NCI-H446 (cell line): ENCODE data around the gene PHACTR3.

Experiments
- DNase-seq, 2 experiments: peaks; one replicate each; lab custom pipeline; 2025; lab: John Stamatoyannopoulos, UW

Gene PHACTR3

DNA sequence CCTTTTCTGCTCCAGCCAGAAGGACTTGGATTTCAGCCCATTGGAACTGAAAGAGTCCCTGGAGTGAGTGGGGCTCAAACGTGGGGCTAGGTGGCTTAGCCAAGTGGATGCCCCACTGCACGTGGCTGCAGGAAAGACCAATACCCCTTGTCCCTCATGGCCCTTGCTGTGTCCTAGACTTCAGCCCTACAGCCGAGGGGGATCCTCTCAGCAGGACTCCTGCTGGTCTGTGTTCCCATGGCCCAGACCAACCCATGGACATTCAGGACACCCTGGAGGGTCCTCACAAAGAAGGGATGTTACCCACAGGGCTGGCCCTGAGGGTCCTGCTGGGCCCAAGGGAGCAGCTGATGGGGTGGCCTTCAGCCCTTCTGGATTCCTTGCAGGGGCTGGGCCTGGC is 30.0 kb upstream of the PHACTR3 start:
- no peak for DNase-seq

DNA sequence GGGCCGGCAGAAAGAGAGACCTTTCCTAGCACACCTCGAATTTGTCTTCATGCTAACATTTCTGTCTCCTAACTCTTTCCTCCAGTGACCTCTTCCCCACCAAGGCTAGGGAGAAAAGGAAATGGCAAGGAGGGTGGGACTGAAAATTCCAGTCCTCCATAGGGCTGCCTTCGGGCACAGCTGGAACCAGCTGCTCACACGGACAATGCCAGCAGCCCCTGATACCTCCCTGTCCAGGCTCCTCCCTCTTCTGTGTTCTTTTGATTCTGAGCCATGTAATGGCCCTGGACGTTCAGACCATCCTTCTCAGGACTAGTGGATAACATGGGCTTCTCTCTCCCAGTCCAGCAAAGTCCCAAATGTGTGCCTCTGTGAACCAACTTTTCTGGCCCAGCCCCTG is 29.1 kb upstream of the PHACTR3 start:
- DNase-seq, result no peak

DNA sequence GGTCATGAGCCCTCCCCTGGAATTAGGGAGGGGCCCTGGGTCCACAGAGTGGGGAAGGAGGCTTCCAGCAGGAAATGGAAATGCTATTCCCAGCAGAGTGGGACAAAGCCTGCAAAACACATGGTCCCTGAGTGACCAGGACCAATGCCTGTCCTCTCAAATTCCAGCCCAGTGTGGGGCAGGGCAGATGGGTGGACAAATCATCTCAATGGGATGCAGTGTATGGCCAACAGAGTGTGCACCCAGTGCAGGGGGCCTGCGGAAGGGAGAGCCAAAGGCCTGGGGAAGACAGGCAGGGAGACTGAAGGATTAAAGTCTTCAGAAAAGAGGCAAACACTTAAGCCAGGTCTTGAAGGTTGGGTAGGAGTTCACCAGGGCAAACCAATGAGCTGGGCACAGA is 28.7 kb upstream of the PHACTR3 start:
- no peak for DNase-seq

DNA sequence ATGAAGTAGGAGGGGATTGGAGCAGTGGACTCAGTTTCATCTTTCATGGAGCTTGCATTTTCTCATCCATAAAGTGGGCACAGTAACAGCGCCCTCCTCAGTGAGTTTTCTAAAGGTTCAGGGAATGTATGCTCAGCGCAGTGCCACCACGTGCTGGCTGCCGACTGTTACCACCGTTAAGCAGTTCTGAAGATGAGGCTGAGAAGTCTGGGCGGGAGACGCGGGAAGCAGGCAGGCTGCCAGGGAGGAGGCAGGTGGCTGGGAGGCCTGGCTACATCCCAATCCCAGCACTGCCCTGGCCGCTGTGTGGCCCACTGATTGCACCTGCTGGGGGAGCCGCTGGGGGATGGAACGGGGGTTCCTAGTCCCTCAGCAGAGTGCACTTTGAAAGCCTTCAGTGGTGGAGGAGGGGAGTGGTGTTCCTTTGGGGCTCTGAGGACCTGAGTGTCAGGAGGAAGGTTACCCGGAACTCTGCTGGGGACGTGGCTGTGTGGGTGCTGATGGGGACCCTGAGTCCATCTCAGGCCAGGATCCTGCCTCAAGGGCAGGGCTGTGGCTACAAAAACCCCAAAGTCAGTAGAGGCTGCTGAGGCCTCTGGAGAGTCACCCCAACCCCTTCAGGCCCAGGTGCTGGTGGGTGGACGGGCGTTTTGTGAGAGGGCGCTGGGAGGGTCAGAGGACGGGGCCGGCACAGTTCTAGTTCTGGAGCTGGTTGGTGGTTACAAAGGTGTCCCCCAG is 28.0 kb upstream of the PHACTR3 start:
- peak in 1 of 2 experiments; percentile 77 for DNase-seq

GRCh38 chr20:59577037-59577808 is 27.1 kb upstream of the PHACTR3 start:
- DNase-seq, result no peak

GRCh38 chr20:59577809-59578435 is 26.4 kb upstream of the PHACTR3 start:
- DNase-seq, result no peak

DNA sequence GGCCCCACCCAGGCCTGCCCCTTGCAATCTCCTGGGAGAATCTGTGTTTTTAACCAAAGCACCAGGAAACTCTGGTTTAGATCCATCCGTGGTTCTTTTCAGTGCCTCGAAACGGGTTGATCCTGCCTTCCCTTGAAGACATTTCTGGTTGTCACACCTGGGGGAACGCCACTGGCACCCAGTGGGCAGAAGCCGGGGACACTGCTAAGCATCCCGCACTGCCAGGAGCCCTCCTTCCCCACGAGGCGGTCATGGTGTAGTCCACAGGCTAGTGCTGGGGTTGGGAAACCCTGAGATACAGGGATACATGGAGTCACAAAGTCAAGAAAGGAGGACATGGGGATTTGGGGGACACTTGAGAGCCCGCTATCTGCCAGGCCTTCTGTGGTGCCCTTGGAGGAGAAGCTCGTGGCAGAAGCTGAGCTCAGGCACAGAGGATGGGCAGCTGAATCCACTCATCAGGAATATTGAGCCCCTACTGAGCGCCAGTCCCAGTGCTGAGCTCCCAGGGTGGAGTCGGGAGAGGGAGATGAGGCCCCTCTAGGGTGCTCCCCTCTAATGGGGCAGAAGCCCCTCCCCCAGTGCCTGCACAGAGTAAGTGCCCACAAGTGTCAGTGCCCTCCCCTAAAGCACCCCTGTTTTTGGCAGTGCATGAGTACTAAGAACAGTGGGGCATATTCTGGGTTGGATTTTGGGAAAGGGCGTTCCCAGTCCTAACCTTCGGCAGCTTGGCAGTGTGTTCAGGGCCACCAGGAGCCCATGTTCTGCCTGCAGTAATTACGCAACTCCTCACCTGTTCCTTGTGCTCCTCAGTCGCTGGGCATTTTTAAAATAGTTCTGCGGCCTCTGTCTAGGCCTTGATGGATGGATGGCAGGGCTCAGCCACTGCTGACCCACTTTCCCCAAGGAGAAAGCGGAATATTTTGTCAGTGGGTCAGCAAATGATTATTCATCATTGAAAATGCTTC is 25.6 kb upstream of the PHACTR3 start:
- DNase-seq, result no peak

GRCh38 chr20:59579404-59580145 is 24.8 kb upstream of the PHACTR3 start:
- no peak for DNase-seq

DNA sequence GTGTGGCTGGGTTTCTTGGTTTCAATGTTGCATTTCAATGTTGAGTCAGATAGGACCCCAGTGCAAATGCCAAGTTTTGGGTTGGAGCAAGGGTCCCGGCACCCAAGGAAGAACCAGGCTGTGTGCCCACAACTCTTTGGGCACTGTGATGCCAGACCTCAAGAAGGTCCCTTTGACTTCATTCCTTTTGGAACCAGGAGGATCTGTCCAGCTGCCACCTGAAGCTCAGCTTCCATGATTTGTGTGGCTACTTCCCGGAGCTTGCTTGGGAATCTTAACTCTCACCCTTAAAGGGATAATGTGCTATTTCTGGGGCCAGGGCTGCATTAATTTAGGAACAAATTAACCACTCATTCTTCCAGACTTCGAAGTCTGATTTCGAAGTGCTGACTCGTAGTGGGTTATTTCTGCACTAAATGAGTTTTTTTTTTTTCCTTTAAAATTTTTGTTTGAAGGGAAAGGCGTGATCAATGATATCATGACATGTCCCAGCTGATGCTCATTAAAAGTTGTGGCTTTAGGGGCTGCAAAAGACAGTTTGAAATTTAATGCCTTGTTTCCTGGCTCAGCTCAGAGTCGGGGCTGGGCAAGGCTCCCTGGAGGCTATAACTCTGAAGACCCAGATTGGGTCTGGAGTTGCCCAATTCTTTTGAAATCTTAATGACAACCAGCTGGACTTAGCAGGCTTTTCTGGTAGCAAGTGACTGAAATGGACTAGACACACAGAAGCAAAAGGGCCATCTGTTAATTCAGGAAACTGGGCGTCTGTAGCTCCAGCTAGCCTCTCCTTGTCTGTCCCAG is 24.0 kb upstream of the PHACTR3 start:
- peak in 1 of 2 experiments; percentile 50 for DNase-seq

DNA sequence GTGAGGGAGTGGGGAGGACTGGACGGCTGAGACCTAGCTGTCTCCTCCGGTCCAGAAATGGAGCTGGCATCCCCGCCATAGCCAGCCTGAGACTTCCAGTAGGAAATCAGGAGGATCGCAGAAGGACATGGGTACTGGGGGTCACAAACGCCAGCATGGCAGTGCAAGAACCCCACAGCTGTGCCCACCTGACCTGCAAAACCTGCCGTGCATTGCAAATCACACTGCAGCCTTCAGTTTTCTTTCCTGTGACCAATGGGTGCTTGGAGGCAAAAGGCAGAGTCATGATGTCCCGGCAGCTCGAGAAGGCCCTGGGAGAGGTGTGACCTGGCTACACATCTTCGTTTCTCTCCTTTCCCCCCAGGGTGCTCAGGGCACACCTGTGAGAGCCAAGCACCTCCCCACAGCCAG is 23.3 kb upstream of the PHACTR3 start:
- no peak for DNase-seq

- no peak for DNase-seq
Measured at GRCh38 chr20:59581993-59582679, 22.2 kb upstream of the PHACTR3 start.

DNA sequence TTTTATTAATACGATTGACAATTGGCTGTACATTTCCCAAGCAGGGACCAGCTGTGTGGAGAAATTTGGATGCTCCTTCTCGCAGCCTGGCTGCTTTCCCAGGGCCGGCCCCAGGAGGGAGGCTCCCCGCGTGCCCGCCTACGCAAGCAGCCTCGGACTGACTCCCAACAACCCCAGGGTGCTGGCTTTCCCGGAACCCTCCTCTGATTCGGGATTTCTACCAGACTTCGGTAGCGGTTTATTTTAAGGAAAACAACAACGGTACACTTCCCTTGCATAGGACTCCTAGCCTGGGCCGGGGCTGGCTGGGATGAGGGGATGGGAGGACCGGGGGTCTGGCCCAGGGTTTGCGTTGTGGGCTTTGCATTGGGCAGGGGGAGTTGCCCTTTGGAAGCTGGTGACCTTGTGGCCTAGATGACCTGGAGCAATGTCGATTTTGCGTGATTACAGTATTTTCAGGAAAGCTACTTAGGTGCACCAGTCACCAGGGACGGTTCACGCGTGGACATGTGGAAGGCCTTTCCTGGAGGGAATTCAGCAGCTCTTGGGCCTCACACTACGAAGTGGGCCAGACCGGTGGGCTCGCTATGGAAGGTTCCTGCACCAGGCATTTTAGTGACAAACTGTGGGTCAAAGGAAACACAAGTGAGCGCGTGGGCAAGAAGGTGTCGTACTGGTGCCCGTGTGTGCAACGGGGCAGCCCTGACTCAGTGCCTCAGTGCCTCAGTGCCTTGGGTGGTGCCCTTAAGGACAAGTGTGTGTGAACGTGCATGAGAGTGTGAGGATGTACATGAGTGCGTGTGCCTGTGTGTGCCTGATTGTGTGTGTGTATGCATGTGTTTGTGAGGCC is 20.7 kb upstream of the PHACTR3 start:
- DNase-seq, result peak in 1 of 2 experiments; percentile 52

DNA sequence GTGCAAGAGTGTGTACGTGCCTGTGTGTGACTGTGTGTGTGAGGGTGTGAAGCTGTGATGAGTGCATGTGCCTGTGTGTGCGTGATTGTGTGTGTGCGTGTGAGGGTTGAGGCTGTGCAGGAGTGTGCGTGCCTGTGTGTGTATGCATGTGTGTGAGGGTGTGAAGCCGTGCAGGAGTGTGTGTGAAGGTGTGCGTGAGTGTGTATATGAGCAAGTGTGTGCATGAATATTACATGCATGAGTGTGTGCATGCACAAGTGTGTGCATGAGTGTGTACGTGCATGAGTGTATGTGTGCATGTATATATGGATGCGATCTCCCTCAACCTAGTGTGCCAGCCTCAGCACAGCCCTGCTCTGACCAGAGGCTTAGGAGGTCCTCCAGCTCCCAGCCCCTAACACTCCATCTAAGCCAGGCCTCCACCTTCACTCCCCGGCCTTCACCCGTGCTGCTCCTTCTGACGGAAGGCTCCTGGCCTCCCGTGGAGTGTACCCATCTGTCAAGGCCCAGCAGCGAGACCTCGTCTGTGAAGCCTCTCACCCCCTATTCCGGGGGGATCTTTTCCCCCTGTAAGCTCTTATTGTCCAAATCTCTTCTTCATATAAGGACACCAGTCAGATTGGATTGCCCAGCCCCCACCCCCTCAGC is 19.9 kb upstream of the PHACTR3 start:
- no peak for DNase-seq

DNA sequence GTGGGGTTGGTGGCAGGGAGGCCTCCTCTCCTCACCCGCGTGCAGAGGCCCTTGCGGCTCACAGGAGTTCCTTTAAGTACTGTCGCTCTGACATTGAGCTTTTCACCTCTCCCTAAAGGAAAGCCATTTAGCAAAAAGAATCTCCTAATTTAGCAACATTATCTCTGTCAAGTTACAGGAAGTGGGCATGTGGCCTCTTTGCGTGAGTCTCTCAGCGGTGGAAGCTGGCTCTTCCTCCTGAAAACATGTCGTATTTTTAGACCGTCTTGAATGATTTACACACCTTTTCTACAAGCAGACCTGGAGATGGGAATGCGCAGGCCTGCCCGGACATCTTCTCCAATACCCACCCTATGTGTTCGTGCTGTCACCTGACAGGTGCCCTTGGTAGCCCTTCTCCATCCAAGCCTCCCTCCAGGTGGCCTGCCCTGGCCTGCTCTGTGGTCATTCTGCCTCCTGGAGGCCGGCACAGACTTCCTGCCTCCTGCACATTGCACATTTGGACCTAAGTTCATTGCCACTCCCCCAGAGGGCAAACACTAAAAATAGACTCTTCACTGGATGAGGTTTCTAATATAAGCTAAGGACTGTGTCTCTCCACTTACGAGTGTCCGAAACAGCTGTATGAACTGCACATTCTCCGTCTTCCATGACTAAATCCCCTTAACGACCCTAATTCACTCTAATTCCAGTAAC is 18.5 kb upstream of the PHACTR3 start:
- DNase-seq, result no peak

DNA sequence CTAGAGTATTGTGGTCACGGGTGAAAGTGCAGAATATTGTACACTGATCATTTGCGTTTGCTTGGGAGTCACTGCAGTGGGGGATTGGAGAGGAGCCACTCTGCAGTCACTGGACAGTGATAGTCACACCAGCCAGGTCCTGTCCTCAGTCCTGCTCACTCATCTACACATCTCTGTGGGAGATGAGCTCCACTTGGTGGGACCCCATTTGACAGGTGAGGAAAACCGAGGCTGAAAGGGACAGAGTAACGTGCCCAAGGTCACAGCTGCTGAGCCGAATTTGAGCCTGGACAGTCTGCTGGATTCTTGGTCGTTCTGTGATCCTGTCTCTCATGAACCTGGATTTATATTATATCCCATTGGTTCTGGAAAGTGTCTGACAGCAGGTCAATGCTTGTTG is 17.7 kb upstream of the PHACTR3 start:
- no peak for DNase-seq

DNA sequence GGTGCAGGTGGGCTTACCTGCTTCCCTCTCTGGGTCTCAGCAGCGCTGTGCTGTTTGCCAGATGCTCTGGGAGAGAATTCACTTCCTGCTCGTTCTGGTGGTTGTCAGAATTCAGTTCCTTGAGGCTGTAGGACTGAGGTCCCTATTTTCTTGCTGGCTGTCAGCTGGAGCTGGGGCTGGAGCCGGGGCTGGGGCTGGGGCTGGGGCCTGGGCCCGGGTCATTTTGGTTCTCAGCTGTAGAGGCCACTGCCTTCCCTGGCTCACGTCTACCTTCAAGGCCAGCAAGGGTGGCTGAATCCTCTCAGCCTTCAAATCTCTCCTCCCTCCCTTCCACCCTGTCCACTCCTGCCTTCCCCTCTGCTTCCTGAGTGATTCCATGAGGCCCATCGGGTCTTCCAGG is 16.8 kb upstream of the PHACTR3 start:
- no peak for DNase-seq

DNA sequence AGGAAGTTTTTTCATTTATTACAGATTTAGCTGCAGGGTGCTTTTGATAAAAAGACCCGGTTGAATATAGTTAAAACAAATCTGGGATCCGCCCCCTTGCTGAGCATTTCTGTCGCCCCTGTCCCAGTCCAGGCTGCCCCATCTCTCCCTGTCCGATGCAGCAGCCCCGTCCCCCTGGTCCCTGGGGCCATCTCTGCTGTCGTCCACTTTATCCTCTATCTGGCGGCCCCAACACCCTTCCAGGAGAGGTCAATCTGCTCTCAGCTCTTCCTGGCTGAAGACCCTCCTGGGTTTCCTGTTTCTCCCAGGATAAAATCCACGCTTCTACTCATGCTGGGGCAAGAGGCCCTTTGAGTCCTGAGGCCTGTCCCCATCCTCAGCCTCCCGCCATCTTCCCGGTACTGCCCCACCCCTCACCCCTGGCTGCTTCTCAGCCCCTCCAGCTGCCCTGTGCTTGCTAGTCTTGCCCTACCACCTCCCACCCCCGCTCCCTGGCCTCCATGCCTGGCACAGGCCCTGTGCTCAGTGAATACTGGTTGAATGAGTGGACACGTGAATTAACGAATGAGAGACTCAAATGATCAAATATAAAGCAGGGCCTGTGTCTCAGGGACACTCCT is 16.0 kb upstream of the PHACTR3 start:
- DNase-seq, result no peak
